NCI-H510A treated with DMSO at 0.1 percent for 48 hours (cell line): ENCODE data around the gene AJM1.
"Not testable (repeated sequence)": the region's sequence is repeated elsewhere in the genome, so short reads cannot be mapped to it uniquely, and the experiment has no call there.

Experiments used
- DNase-seq: peaks from one replicate; lab custom pipeline; 2025; lab: John Stamatoyannopoulos, UW

The AJM1 gene

DNA sequence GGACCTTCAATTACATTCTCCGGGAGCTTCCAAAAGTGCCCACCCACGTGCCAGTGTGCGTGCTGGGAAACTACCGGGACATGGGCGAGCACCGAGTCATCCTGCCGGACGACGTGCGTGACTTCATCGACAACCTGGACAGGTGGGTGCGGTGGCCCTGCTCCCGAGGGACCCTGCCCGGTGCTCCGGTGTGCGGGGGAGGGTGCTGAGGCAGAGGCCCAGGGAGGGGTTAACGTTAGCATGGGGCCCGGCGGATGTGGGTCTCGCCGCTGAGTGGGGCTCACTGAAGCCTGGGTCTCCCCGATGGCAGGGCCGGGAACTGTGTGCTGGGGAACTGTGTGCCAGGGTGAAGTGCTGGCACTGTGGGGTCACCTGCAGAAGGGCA is 10.6 kb upstream of the AJM1 start:
- DNase-seq: no peak

DNA sequence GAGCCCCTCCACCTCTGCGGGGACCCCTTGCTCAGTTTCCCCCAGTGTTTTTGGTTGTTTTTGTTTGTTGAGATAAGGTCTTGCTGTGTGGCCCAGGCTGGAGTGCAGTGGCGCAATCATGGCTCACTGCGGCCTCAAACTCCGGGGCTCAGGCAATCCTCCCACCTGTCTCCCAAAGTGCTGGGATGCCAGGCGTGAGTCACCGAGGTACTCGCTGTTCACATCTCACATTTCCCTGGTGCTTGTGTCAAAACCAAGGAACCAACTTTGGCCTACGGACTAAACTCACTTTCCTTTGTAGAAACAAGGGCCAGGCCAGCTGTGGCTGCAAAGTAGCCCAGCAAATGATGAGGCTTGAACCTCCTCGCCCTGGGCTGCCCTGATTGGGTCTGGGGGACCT is 9.7 kb upstream of the AJM1 start:
- no peak for DNase-seq

DNA sequence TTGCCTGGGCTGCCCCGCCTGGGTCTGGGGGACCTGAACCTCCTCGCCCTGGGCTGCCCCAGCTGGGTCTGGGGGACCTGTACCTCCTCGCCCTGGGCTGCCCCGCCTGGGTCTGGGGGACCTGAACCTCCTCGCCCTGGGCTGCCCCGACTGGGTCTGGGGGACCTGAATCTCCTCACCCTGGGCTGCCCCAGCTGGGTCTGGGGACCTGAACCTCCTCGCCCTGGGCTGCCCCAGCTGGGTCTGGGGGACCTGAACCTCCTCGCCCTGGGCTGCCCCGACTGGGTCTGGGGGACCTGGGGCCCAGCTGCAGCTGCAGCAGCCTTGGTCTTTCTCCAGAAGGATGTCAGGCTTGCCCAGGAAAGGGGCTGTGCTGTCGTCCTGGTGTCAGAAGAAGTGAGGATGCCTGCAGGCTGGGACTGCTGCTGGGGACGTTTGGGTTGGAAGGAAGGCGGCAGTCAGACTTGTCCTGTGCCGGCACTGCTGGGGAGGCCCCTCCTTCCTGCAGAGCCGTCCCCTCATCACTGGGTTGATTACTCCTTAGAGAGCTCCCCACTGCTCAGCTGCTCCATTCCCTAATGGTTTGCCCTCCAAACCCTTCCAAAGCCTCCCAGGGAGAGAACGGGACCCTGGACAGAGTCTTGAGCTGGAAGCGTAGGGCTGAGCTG is 8.8 kb upstream of the AJM1 start:
- not testable (repeated sequence) for DNase-seq

DNA sequence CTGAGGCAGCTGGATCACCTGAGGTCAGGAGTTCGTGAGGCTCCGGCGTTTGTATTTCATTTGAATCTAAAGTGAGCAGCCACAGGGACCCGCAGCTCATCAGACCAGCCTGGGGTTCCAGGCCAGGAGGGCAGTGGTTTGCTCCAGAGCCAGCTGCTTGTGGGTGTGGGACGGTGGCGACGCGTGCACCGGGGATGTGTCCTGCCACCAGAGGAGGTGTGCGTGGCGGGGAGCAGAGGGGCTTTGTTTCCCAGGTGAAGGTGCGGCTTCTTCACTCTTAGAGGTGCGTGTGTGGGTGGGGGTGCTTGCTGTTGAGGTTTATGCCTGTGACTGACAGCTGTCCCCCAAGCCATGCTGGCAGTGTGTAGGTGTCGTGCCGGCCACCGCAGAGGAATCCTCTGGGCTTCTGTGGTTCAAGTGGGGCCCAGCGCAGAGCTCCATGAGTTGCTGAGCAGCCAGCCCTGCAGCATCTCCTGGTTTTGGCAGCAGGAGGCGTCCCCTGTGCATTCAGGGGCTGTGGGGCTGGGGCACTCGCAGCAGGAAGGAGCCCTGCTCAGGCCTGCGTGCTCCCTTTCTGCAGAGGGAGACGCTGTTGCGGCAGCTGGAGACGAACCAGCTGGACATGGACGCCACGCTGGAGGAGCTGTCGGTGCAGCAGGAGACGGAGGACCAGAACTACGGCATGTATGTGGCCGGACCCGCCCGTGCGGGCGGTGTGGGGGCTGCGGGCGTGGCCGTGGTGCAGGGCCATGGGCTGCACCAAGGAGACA is 6.9 kb upstream of the AJM1 start:
- no peak for DNase-seq

DNA sequence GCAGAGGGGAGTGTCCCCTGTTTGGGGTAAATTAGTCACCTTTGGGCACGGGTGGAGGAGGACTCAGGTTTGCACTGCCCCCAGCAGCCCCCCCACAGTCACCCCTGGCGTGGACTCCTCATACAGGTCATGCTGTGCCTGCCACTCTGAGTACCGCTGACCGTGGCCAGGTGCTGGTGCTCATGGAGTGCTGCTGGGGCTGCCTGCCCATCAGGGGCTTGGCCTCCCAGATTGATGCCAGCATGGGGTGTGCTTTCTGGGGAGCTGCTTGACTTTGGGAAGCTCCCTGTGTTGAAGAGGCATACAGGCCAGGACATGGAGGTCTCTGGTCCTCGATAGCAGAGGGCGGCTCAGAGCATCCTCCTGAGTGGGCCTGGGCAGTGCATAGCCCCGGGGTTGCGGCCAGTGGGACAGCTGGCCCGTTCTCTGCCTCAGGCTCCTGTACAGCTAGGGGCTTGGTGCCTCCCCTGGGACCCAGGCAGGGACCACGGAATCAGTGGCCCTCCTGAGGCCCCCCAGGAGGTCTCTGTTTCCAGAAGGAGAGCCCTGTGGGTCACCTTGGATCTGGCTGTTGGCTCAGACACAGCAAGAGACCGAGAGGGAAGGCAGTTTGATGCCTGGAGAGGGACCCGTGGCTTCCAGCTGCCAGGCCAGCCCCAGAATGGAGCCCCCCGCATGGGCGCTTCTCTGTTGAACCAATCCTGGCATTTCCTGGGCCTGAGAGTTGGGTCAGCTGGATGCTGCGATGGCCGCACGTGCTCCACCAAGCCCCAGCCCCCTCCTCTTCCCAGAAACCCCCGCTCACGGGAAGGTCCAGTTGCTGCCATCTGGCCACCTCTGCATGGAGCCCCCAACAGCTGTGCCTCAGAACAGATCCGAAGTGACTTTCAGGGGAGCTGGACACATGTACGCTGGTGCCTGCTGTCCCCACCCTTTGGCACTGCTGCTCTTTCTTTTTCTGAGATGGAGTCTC is 6.1 kb upstream of the AJM1 start:
- DNase-seq: no peak

DNA sequence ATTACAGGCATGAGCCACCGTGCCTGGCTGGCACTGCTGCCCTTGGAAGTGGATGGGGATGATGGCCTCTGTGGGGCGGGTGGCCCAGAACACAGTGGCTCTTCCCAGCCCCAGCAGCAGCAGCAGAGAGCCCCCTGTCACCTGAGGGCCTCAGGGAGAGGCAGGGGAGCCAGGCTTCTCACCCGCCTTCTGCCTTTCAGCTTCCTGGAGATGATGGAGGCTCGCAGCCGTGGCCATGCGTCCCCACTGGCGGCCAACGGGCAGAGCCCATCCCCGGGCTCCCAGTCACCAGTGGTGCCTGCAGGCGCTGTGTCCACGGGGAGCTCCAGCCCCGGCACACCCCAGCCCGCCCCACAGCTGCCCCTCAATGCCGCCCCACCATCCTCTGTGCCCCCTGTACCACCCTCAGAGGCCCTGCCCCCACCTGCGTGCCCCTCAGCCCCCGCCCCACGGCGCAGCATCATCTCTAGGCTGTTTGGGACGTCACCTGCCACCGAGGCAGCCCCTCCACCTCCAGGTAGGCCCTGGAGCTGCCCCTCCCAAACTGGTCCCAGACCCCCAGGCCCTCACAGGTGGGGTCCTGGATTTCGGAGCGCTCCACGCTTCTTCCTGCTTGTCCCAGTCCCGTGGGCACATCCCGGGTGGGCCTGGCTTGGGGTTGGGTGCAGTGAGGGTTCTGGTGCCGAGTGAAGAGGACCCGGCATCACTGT is 5.0 kb upstream of the AJM1 start:
- DNase-seq: no peak

DNA sequence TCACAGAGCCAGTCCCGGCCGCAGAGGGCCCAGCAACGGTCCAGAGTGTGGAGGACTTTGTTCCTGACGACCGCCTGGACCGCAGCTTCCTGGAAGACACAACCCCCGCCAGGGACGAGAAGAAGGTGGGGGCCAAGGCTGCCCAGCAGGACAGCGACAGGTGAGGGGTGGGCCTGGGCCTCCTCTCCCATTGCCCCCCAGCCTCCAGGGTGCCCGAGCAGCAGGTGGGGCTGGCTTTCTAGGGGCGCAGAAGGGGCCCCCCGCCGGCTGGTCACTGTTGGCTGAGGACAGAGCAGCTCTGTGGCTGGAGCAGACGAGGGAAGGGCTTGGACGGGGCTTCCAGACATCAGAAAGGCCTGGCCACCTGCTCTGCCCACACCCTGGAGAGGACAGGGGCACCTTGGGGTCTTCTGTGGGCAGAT is 4.4 kb upstream of the AJM1 start:
- DNase-seq: not testable (repeated sequence)

DNA sequence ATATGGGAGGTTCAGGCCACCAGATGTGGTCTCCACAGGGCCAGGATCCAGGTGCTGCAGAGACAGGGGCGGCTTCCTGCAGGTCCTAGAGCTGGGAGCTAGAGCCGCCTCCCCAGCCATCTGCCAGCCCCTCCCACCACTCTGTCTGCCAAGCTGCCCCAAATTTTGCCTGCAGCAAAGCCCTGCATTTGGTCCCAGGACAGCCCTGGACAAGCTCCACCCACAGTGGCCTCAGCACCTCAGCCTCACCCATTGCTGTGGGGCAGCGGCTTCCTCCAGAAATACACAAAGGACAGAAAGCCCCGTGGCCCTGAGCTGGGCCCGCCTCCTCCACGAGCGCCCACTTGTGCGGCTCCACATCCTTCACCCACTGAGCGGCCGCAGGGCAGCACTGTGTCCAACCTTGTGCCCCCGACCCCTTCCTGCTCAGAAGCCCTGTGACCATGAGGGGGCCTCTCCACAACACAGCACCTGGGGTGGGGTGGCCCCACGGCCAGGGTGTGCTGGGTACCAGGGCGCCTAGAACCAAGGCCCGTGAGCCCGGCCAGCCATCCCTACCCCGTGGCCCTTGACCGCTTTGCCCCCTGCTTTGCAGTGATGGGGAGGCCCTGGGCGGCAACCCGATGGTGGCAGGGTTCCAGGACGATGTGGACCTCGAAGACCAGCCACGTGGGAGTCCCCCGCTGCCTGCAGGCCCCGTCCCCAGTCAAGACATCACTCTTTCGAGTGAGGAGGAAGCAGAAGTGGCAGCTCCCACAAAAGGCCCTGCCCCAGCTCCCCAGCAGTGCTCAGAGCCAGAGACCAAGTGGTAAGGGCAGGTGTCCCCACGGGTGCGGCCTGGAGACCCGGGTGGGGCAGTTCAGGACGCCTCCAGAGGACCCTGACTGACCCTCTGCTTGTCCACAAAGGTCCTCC is 3.7 kb upstream of the AJM1 start:
- no peak for DNase-seq

DNA sequence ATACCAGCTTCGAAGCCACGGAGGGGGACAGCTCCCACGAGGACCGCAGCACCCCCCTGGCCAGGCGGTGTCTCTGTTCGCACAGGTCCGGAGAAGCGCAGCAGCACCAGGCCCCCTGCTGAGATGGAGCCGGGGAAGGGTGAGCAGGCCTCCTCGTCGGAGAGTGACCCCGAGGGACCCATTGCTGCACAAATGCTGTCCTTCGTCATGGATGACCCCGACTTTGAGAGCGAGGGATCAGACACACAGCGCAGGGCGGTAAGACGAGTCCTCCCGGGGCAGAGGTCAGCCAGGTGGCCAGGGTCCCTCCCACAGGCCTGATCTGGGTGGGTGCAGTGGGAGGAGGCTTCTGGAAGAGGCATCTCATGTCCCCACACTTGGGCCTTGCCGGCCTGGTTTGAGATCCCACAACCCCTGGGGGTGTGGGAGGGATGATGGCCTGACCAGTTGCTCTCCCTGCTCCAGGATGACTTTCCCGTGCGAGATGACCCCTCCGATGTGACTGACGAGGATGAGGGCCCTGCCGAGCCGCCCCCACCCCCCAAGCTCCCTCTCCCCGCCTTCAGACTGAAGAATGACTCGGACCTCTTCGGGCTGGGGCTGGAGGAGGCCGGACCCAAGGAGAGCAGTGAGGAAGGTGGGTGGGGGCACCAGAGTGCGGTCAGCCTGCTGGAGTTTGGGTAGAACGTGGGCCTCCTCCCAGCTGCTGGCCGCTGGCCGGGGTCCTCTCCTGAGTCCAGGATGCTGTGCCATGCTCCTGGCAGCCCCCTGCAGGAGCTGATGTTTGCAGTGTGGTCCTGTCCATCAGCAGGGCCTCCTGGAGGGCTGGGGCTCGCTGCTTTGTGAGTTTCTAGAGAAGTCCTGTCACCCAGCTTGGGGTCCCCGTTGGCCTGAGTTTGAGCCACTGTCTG is 2.8 kb upstream of the AJM1 start:
- DNase-seq: no peak

DNA sequence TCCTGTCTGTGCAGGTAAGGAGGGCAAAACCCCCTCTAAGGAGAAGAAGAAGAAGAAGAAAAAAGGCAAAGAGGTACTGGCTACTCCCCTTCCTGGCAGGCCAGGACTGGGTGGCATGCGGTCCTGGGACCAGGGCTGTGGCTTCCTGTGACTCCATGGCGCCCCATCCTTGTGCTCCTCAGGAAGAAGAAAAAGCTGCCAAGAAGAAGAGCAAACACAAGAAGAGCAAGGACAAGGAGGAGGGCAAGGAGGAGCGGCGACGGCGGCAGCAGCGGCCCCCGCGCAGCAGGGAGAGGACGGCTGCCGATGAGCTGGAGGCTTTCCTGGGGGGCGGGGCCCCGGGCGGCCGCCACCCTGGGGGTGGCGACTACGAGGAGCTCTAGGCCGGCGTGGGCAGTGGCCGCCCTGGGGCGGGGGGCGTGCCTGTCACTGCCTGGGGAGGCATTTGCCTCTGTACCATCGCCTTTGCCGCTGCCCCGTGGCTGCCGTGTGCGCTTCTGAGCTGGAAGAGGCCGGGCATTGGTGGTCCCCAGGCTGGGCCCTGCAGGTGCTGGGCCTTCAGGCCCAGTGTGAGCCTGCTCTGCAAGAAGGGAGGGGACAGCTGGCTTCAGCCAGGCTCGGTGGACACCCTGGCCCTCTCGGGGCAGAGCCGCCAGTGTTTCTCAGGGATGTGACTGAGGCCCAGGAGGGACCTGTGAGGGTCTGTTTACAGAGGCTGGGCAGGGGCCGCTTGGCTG is 2.0 kb upstream of the AJM1 start:
- DNase-seq: no peak

DNA sequence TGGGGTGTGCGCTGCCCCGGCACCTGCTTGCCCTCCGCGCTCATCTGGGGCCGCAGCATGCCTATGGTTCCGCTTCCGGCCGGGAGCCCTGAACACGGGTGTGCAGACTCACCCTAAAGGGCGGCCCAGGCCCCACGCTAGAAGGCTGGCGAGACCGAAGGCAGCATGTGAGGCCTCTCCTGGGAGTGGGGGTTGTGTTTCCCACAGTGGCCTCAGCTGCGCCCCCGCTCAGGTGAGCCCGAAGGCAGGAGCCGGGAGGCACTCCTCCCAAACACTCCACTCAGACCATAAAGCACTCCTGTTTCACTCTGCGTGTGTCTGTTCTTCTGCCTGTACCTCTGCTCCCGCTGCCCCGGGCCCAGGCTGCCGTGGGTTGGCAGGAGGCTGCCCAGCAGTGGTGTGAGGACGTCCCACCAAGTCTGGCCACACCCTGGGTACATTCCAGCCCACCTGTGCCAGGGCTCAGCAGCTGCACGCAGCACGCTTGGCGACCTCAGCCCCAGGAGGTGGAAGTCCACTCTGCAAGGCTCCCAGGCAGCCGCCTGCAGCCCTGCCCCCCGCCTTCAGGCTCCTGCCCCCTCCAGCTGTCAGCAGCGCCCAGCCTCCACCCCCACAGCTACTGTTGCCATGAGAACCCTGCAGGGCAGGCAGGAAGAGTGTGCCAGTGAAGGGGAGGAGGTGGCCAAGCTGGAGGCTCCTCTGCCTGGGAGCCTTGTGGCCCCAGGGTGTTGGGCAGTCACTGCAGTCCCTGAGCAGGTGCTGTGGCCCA is 1.2 kb upstream of the AJM1 start:
- peak; percentile 75 for DNase-seq

DNA sequence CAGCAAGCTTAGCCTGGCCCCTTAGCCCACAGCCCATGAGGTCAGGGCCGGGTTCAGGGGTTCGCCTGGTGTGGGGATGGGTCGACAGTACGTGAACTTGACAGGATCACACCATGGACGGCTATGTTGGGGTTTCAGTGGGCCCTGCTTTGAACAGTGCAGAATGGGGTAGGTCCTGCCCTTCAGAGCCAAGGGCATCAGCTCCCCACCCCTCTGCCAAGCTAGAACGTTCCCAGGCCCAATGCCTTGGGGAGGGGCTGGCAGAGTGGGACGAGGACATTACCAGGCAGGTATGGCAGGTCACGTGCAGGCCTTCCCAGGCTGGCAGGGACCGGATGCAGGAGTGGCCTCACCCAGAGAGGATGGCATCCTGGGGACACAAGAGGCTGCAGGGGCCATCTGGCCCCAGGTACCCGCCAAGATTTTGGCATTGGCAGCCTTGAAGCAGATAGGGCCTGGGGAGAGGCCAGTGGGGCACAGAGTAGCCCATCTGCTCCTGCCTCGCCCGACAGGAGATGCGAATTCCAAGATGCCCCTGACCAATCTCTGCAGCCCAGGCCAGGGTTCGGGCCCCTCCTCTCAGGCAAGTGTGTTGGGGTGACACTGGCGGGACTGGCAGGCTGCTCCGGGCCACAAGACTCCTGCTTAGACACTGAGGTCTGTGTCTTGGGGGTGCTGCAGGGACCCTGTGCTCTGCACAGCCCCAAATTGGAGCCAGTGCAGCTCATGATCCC is 465 bp upstream of the AJM1 start:
- peak; percentile 51 for DNase-seq

DNA sequence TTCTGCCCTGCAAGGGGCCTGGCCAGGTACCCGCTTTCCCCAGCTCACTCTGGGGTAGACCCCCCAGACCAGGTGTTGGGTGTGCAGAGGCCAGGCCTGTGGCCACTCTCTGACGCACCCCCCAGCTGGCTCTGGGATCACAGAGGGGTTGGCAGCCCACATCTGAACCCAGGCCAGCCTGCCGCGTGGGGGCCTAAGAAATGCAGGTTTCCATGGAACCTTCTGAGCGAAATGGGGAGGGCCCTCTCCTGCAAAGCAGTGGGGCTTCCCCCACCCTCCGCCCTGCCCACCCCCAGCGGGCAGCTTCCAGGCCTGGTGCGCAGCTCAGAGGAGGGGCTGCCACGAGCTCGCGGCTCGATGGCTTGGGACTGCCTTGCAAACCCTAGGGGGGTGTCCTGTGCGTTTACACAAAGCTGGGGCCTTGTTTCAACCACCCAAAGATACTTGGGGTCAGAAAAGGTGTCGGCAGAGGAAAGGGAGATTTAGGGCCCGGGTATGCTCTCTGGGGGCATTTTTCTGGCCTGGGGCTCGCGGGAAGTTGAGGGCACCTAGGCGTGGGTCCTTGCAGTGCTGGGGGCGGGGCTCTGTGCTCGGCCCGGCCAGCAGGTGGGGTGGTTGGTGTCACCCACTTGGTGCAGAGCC is 1.0 kb downstream of the AJM1 start:
- DNase-seq: not testable (repeated sequence)

DNA sequence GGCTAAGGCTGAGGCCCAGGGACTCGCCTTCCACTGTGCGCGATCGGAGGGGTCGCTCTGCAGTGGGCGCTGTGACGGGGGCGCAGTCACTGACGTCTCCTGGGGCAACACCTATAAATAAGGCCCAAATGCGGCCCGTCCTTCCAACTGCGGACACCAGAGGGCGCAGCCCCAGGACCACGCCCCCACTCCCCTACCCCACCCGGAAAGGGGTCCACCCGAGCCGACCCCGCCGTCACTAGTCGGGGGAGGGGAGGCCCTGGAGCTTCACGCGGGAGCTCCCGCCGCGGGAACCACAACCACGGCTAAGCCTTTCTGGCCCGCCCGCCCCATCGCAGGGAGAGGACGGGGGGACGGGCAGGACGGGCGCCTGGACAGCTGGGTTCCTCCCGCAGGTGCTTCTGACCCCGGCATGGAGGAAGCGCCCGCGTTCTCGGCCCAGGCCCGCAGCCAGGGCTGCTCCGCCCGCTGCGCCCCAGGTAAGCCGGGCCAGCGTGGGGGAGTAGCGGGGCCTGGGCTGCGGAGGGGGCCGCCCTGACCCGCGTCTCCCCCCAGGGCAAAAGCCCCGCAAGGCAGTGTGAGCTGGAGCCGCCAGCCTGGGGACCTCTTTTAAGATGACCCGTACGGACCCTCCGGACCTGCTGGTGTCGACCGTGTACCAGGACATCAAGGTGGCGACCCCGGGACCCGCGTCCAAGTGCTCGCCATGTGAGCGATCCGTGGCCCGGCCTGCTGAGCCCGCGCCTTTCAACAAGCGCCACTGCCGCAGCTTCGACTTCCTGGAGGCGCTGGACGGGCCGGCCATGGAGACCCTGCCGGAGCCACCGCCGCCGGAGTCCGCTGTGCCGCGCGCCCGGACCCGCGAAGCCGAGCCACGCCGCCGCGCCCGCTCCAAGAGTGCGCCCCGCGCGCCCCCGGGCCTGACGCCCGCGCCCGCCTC is 1.8 kb downstream of the AJM1 start:
- not testable (repeated sequence) for DNase-seq

DNA sequence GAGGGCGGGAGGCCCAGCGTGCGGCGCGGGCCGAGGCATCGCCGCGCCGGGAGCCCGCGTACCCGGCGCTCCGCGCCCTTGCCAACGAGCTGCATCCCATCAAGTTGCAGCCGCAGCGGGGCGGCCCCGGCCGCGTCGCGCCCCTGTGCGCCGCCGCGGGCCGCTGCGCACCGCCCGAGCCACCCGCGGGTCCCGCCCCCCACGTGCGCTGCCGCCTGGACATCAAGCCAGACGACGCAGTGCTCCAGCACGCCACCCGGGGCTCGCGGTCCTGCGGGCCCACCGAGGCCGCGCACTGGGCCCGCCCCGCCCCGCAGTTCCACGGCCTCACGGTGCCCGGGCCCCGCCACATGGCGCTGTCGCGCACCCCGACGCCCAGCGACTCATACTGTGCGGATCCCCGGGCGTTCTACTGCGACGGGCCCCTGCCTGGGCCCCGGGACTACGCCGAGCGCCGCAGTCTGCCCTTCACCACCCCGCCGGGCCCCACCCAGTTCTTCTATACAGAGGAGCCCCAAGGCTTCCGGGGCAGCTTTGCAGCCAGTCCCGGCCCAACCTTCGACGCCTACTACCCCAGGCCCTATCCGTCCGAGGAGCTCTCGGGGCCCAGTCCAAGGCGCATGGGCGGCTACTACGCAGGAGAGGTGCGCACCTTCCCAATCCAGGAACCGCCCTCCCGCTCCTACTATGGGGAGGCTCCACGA is 2.6 kb downstream of the AJM1 start:
- DNase-seq: no peak
